Liver (tissue), 9 donors: Measurements from ENCODE around the gene TM9SF4. TPM values are rescaled to one million over a fixed set of nuclear protein-coding genes. Genes with fewer than 3 reads are reported as not detected.

Experiments used
- DNase-seq: peaks from one replicate; pipeline ENCODE4 v3.0.0-alpha.2; 2017; ENCODE audit warnings: low spot score
- H3K27ac ChIP-seq, 2 donors: one replicate each; pipeline ENCODE4 v1.7.0; 2013; ENCODE audit warnings: inconsistent platforms in 2 of 2, low read length in 2 of 2, control low read depth in 1 of 2, low read depth in 1 of 2, mild to moderate bottlenecking in 1 of 2
- H3K27me3 ChIP-seq, 4 donors: one replicate each; pipeline versions ENCODE4 v1.6.1 to v1.7.0; 2013; ENCODE audit warnings: low read length in 3 of 4, inconsistent platforms in 1 of 4, mild to moderate bottlenecking in 1 of 4, moderate library complexity in 1 of 4; ENCODE audit not compliant: control insufficient read depth in 4 of 4, insufficient read depth in 4 of 4
- H3K36me3 ChIP-seq, 4 donors: one replicate each; pipeline versions ENCODE4 v1.6.1 to v1.7.0; 2013; ENCODE audit warnings: low read length in 3 of 4, mild to moderate bottlenecking in 3 of 4, low read depth in 1 of 4, moderate library complexity in 1 of 4; ENCODE audit not compliant: control insufficient read depth in 4 of 4, insufficient read depth in 3 of 4
- H3K4me1 ChIP-seq, 4 donors: one replicate each; pipeline versions ENCODE4 v1.6.1 to v1.7.0; 2013; ENCODE audit warnings: low read length in 3 of 4, mild to moderate bottlenecking in 3 of 4, moderate library complexity in 1 of 4; ENCODE audit not compliant: control insufficient read depth in 4 of 4, insufficient read depth in 4 of 4
- H3K4me3 ChIP-seq, 3 donors: one replicate each; pipeline versions ENCODE4 v1.6.1 to v1.7.0; 2013; ENCODE audit warnings: low read length in 3 of 3, control low read depth in 1 of 3, low read depth in 1 of 3, mild to moderate bottlenecking in 1 of 3
- H3K9ac ChIP-seq, 2 donors: one replicate each; pipeline ENCODE4 v1.7.0; 2013; ENCODE audit warnings: low read length in 2 of 2, mild to moderate bottlenecking in 2 of 2, moderate library complexity in 2 of 2, control low read depth in 1 of 2, low read depth in 1 of 2
- H3K9me3 ChIP-seq, 4 donors: one replicate each; pipeline versions ENCODE4 v1.6.1 to v1.7.0; 2013; ENCODE audit warnings: low read length in 3 of 4; ENCODE audit not compliant: control insufficient read depth in 4 of 4
- ATF3 ChIP-seq: IDR thresholded peaks from 2 replicates; pipeline ENCODE4 v1.6.1; 2016; ENCODE audit warnings: antibody characterized with exemption
- CTCF ChIP-seq: fragments of 150-350 bp; IDR thresholded peaks from 2 replicates; pipeline ENCODE4 v1.5.1; 2017; ENCODE audit warnings: improper control_type of control experiment, low read depth, low read length; ENCODE audit not compliant: missing input control
- EGR1 ChIP-seq, 2 donors: IDR thresholded peaks; 2 replicates each; pipeline ENCODE4 v1.6.1; 2016 to 2018; ENCODE audit warnings: antibody characterized with exemption in 2 of 2, low read depth in 2 of 2
- FOXA1 ChIP-seq: IDR thresholded peaks from 2 replicates; pipeline ENCODE4 v1.6.1; 2016; ENCODE audit warnings: antibody characterized with exemption
- FOXA2 ChIP-seq: IDR thresholded peaks from 2 replicates; pipeline ENCODE4 v1.6.1; 2016; ENCODE audit warnings: antibody characterized with exemption
- GABPA ChIP-seq, 2 donors: IDR thresholded peaks in 1 of 2; conservative IDR thresholded peaks in 1 of 2; 2 replicates each; pipeline ENCODE4 v1.6.1; 2016; ENCODE audit warnings: antibody characterized with exemption in 2 of 2, mild to moderate bottlenecking in 1 of 2, moderate library complexity in 1 of 2
- HNF4A ChIP-seq, 2 donors: conservative IDR thresholded peaks; 2 replicates each; pipeline ENCODE4 v1.6.1; 2016; ENCODE audit warnings: antibody characterized with exemption in 2 of 2, mild to moderate bottlenecking in 2 of 2
- HNF4G ChIP-seq: IDR thresholded peaks from 2 replicates; pipeline ENCODE4 v1.6.1; 2016; ENCODE audit warnings: antibody characterized with exemption
- JUND ChIP-seq, 2 donors: IDR thresholded peaks; 2 replicates each; pipeline ENCODE4 v1.6.1; 2016; ENCODE audit warnings: antibody characterized with exemption in 2 of 2
- MAX ChIP-seq: IDR thresholded peaks from 2 replicates; pipeline ENCODE4 v1.6.1; 2016; ENCODE audit warnings: antibody characterized with exemption
- NR2F2 ChIP-seq: IDR thresholded peaks from 2 replicates; pipeline ENCODE4 v1.6.1; 2016; ENCODE audit warnings: antibody characterized with exemption
- RAD21 ChIP-seq, 2 donors: IDR thresholded peaks; 2 replicates each; pipeline ENCODE4 v1.6.1; 2016; ENCODE audit warnings: antibody characterized with exemption in 2 of 2, mild to moderate bottlenecking in 2 of 2
- REST ChIP-seq: IDR thresholded peaks from 2 replicates; pipeline ENCODE4 v1.6.1; 2016; ENCODE audit warnings: antibody characterized with exemption, mild to moderate bottlenecking
- RXRA ChIP-seq, 2 donors: IDR thresholded peaks; 2 replicates each; pipeline ENCODE4 v1.6.1; 2017 to 2018; ENCODE audit warnings: antibody characterized with exemption in 2 of 2, mild to moderate bottlenecking in 1 of 2
- SP1 ChIP-seq: IDR thresholded peaks from 2 replicates; pipeline ENCODE4 v1.6.1; 2018; ENCODE audit warnings: antibody characterized with exemption, mild to moderate bottlenecking
- TAF1 ChIP-seq: conservative IDR thresholded peaks from 2 replicates; pipeline ENCODE4 v1.6.1; 2016; ENCODE audit warnings: antibody characterized with exemption, mild to moderate bottlenecking
- YY1 ChIP-seq: IDR thresholded peaks from 2 replicates; pipeline ENCODE4 v1.6.1; 2016; ENCODE audit warnings: antibody characterized with exemption, mild to moderate bottlenecking
- ZBTB33 ChIP-seq: IDR thresholded peaks from 2 replicates; pipeline ENCODE4 v1.6.1; 2016; ENCODE audit warnings: antibody characterized with exemption
- WGBS: extraction: QIAGEN DNeasy Blood & Tissue Kit; methylation state at CpG from one replicate; pipeline ENCODE4 v1.1.7; 2013; 5-methylcytosine and 5-hydroxymethylcytosine counted together
- polyA plus RNA-seq, 2 donors: library from polyadenylated mRNA; stranded (reverse) in 1 of 2; unstranded in 1 of 2; fragments of 200-250 nt in 1 of 2; fragments of >200 nt in 1 of 2; fragmentation: Nextera tagmentation in 1 of 2; extraction: Ambion mirVana in 1 of 2; gene quantifications; one replicate each; pipeline versions ENCODE4 v1.2.1 to v1.2.3, GENCODE V29; 2013 to 2015
- total RNA-seq, 2 donors: library from RNA; depleted of rRNA; stranded (reverse); fragments of >200 nt; gene quantifications; one replicate each; pipeline ENCODE4 v1.2.3, GENCODE V29; 2014
- donor health status: healthy.
- donor health status: healthy.
- donor health status: healthy.
- donor health status: healthy.
- donor health status: healthy.

TM9SF4 gene
- total and polyA plus RNA-seq, 4 donors: 15.9 to 26.2 (median 22.2) TPM

GRCh38 chr20:32077190-32077589 is 32.3 kb upstream of the TM9SF4 start:
- Histone ChIP-seq H3K9me3 (no peaks in the 10 kb centered on the region), H3K4me1 (no peaks in the 10 kb centered on the region), H3K27ac (no peak overlapping the region), H3K27me3 (peaks cover 0 to 4% (median 0%) of the 10 kb centered on the region in 4 donors), H3K4me3 (no peak overlapping the region), H3K36me3 (no peaks in the 10 kb centered on the region), H3K9ac (no peak overlapping the region)
- 67% methylated on average over 4 of the region's 4 CpGs for WGBS
- TF ChIP-seq MAX: no peak
- no peak for TF ChIP-seq HNF4A (conservative IDR thresholded peaks at IDR 0.05)
- no peak for TF ChIP-seq JUND (IDR thresholded peaks at IDR 0.05)
- TF ChIP-seq FOXA1: no peak
- TF ChIP-seq FOXA2: no peak
- TF ChIP-seq REST: no peak
- no peak for TF ChIP-seq ZBTB33
- no peak for TF ChIP-seq CTCF
- TF ChIP-seq SP1: no peak
- TF ChIP-seq HNF4G: no peak
- TF ChIP-seq RXRA (IDR thresholded peaks at IDR 0.05): no peak
- no peak for TF ChIP-seq GABPA (IDR thresholded peaks at IDR 0.05 in 1 of 2, conservative IDR thresholded peaks at IDR 0.05 in 1 of 2)
- TF ChIP-seq NR2F2: no peak
- TF ChIP-seq ATF3: no peak
- TF ChIP-seq EGR1 (IDR thresholded peaks at IDR 0.05; ENCODE audit: low read depth in 2 of 2): no peak
- no peak for TF ChIP-seq RAD21 (IDR thresholded peaks at IDR 0.05)
- TF ChIP-seq TAF1: no peak
- TF ChIP-seq YY1: no peak
- no peak for DNase-seq
